Cardiac septum (tissue), 1 donor: ENCODE measurements around the gene RERG. TPM values are rescaled to one million over a fixed set of nuclear protein-coding genes. Genes with fewer than 3 reads are reported as not detected.
"Not testable (repeated sequence)": the region's sequence is repeated elsewhere in the genome, so short reads cannot be mapped to it uniquely, and the experiment has no call there.

Experiments used
- DNase-seq: peaks from one replicate; pipeline ENCODE4 v3.0.0-alpha.2; 2020; ENCODE audit warnings: low spot score
- intact Hi-C: fragments of 100-400 bp; cut with DNase I; formaldehyde crosslinking; loops from one replicate; pipeline ENCODE4 v1.14.0; 2022
- total RNA-seq: library from RNA; stranded (reverse); fragmentation: NEBNext Ultra II Directional; extraction: Animal tissue kit (Norgen Biotek cat#: 25700); gene quantifications from one replicate; pipeline ENCODE4 v1.2.1, GENCODE V29; 2021
- donor health status: DM: no; HTN: no; CAD: no.

Gene RERG
- total RNA-seq, 1 donor from 2014 or later: 3.1 TPM

GRCh38 chr12:15114501-15114900 lies 106.7 kb downstream of the RERG start:
- DNase-seq: no peak
- intact Hi-C loops: no loop called here

GRCh38 chr12:15092826-15093225 lies 128.4 kb downstream of the RERG start:
- intact Hi-C loops: no loop called here
- no peak for DNase-seq

GRCh38 chr12:15090441-15090840 lies 130.8 kb downstream of the RERG start:
- DNase-seq: no peak
- intact Hi-C loops: no loop called here

GRCh38 chr12:15088105-15088504 lies 133.1 kb downstream of the RERG start:
- intact Hi-C loops: no loop called here
- no peak for DNase-seq

- intact Hi-C loops, DNase-seq: not testable (repeated sequence)
Observed at GRCh38 chr12:15077751-15078150, 143.5 kb downstream of the RERG start.

GRCh38 chr12:15074351-15074750 lies 146.9 kb downstream of the RERG start:
- no peak for DNase-seq
- intact Hi-C loops: no loop called here

GRCh38 chr12:15059123-15059522 lies 162.1 kb downstream of the RERG start:
- intact Hi-C loops: no loop called here
- DNase-seq: no peak

Other genes with a start within 250 kb of the RERG start
- not detected for gene PDE6H, start 248.4 kb downstream of the RERG start, total RNA-seq
- gene PTPRO, start 101.1 kb upstream of the RERG start, total RNA-seq: 1.2 TPM